ENCODE data around the gene TBC1D25.
A peak's percentile ranks its signal among the peaks of the same experiment; 100 is the strongest.

TBC1D25 gene

GRCh38 chrX:48539345-48540027 is at the start of gene TBC1D25:
TSS of gene TBC1D25 (plus strand) at chrX:48539714. CDS start at chrX:48539798, 84 bp downstream.
- DNase-seq = peak; percentile 78

GRCh38 chrX:48489892-48490291 is 49.6 kb upstream of the TBC1D25 start:
- DNase-seq = no peak

GRCh38 chrX:48490661-48491060 is 48.9 kb upstream of the TBC1D25 start:
- DNase-seq = no peak

GRCh38 chrX:48491809-48492208 is 47.7 kb upstream of the TBC1D25 start:
- no peak for DNase-seq

- DNase-seq = no peak
These were observed 47.1 kb upstream of the TBC1D25 start for GRCh38 chrX:48492293-48492910.

- DNase-seq = no peak
These were observed 45.6 kb upstream of the TBC1D25 start for GRCh38 chrX:48493890-48494364.

GRCh38 chrX:48496660-48497059 is 42.9 kb upstream of the TBC1D25 start:
- no peak for DNase-seq

- DNase-seq = no peak
These were observed 41.6 kb upstream of the TBC1D25 start for GRCh38 chrX:48497871-48498270.

- DNase-seq = no peak
These were observed 41.1 kb upstream of the TBC1D25 start for GRCh38 chrX:48498374-48498809.

GRCh38 chrX:48504261-48504660 is 35.3 kb upstream of the TBC1D25 start:
- DNase-seq = no peak

- DNase-seq = no peak
These were observed 34.0 kb upstream of the TBC1D25 start for GRCh38 chrX:48505481-48505880.

GRCh38 chrX:48507246-48507645 is 32.3 kb upstream of the TBC1D25 start:
- DNase-seq = no peak

- DNase-seq = peak; percentile 74
These were observed 30.9 kb upstream of the TBC1D25 start, which contains the start of gene PORCN for GRCh38 chrX:48508400-48509244. TSS of gene PORCN (plus strand) at chrX:48508992. CDS start at chrX:48509821, 829 bp downstream.

- no peak for DNase-seq
These were observed 30.3 kb upstream of the TBC1D25 start for GRCh38 chrX:48509245-48509590.

- DNase-seq = no peak
These were observed 29.9 kb upstream of the TBC1D25 start for GRCh38 chrX:48509619-48510018.

- no peak for DNase-seq
These were observed 28.0 kb upstream of the TBC1D25 start for GRCh38 chrX:48511560-48511959.

GRCh38 chrX:48512371-48512935 is 27.1 kb upstream of the TBC1D25 start:
- DNase-seq = no peak

- DNase-seq = no peak
These were observed 25.8 kb upstream of the TBC1D25 start for GRCh38 chrX:48513670-48514069.

GRCh38 chrX:48514126-48514806 is 25.2 kb upstream of the TBC1D25 start:
- no peak for DNase-seq

- no peak for DNase-seq
These were observed 24.6 kb upstream of the TBC1D25 start for GRCh38 chrX:48514868-48515460.

- DNase-seq = no peak
These were observed 23.7 kb upstream of the TBC1D25 start for GRCh38 chrX:48515842-48516241.

- no peak for DNase-seq
These were observed 23.2 kb upstream of the TBC1D25 start for GRCh38 chrX:48516285-48516684.

Data from 8988T (cell line).